NCI-H1417 treated with DMSO at 0.1 percent for 48 hours (cell line): Measurements from ENCODE around the gene MPL.
"Not testable (repeated sequence)": the region's sequence is repeated elsewhere in the genome, so short reads cannot be mapped to it uniquely, and the experiment has no call there.

Source experiments
- DNase-seq: peaks from one replicate; lab custom pipeline; 2025; lab: John Stamatoyannopoulos, UW

The MPL gene

GRCh38 chr1:43379476-43379875 lies 41.9 kb downstream of the MPL start:
- DNase-seq = no peak

- no peak for DNase-seq
Observed at GRCh38 chr1:43381612-43382011, 44.0 kb downstream of the MPL start.

DNA sequence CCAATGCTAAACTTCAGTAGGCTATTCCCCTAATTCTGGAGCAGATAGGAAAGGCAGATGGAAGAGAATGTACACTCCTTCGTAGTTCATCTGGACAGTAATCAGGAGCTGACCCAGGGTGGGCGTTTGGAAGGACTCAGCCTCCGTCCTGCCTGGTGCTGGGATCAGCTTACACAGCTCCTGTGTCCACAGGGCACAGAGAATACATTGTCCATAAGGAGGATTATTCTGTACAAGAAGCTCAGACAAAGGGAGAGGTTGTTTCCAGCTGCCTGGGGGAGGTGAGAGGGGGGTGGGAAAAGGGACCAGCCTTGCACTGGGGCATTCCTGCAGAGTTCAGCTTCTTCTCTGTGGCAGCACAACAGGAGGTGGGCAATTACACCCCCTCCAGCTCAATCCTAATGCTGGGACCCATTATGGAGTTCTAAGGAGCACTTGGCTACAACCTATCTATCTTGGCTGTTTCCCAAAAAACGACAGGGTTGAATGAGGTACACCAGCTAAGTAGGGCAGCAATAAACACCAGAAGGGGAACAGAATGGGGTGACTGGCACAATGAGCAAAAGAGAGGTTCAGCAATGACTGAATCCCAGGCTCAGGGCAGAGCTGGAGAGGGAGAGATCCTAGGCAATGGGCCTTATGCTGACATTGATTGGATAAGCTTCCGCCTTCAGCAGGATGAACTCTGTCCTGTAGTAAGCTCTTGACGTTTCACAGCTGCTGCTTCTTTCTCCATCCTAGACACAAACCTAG lies 44.6 kb downstream of the MPL start:
- DNase-seq = no peak

GRCh38 chr1:43383449-43383848 lies 45.8 kb downstream of the MPL start:
- DNase-seq = no peak

DNA sequence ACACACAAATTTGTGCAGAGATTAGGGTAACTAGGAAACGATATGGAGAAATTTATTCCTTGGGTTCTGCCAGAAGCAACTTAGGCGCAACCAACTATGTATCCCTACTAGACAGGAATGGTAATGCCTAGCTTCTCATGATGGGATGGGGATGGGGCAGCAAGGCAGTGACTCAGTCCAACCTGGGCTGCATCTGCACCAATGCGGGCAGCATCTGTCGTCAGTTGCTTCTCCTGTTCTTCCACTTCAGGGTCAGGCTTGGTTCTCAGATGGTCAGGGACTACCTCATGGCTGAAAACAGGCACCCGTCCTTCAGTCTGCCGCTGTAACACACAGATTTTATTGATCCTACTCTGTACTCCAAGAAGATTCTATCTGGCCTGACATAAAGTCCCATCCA lies 49.1 kb downstream of the MPL start:
- no peak for DNase-seq

DNA sequence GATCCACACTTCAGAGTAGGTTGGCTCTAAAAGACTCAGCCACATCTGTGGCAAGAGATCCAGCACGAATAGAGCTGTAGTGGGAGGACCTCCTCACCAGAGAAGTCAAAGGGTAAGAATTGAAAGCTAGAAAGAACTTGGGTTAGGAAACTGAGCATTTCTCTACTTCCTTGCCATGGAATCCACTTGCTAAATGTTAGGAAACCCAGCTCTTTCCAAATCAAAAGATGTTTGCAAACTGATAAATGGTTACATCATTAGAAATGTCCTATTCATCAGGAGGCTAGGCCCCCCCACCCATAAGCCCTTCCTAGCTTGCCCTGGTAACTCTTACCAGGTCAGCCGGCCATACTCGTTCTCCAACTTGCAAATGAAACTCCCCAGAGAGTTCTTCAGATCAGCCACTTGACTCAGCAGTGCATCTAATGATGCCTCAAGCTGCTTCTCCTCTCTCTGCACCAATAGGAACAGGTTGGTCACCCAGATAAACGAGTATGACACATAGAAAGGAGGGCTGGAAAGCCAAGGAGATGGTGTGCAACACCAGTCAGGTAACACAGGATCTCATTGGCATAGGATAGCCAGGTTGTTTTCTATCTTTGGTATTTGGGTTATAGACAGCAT lies 50.5 kb downstream of the MPL start:
- no peak for DNase-seq

DNA sequence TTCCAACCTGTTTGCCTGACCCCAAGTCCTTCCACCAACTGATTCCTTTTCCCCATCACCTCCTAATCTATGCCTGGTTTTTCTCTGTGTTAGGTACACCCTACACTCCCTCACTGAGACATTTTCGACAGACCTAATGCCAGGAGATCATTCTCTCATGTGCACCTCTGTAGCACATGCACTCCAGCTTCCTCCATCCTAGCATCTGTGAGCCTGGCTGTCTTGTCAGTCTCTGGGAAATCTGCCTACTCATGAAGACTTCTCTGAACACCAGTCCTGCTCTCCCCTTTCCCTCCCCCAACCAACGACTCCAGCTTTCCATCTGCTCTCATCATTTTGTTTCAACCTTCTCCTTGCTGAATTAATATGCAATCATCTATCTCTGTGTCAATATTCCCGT lies 51.0 kb downstream of the MPL start:
- DNase-seq = no peak

DNA sequence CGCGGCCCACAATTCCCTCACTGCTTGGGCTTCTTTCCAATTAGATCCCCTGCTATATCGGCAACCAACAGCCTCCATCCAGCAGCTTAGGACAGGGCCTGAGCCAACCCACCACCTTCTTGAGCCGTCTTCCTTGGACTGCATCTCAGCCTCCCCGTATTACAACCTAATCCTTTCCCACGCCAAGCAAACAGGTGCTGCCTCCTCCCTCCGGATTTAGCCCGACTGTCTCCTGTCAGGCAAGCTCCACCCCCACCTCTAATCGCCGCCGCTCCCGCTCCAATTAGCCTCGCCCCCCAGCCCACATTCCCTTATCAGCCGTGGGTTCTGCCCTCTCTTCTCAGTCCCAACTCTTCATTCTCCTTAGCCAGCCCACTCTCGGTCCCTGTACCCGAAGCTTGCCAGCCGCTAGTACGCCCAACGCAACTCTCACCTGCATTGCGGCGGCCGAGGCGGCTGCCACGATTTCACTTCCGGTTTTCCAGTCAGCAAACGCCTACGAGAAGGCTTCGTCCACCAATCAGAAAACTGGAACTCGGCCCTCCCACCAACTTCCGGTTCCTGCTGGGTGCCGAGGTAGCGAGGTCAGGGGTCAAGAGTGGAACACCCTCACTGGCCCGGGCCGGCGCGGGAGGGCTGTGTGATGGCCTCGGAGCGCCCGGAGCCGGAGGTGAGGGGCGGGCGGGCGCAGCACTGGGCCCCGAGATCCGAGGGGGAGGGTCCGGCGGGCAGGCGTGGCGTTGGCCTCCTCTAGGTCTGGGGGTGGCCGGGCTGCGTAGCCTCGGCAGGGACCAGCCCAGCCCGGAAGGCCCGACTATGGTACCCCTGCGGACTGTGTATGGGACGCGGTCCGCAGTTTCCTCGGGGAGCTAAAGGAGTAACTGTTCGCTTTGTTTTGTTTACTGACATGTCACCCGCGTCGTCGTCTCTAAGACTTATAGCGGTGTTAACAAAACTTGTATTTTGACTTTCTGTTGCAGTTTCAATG lies 52.0 kb downstream of the MPL start, which contains the start of the genes MED8 and SZT2:
Gene MED8 (minus strand): TSS at position 475 of the 988 bp plus-strand sequence. CDS start 36 bp downstream, at position 439.
Gene SZT2 (plus strand): TSS at position 574 of the 988 bp plus-strand sequence. CDS start 70 bp downstream, at position 644.
- DNase-seq = peak; percentile 76

DNA sequence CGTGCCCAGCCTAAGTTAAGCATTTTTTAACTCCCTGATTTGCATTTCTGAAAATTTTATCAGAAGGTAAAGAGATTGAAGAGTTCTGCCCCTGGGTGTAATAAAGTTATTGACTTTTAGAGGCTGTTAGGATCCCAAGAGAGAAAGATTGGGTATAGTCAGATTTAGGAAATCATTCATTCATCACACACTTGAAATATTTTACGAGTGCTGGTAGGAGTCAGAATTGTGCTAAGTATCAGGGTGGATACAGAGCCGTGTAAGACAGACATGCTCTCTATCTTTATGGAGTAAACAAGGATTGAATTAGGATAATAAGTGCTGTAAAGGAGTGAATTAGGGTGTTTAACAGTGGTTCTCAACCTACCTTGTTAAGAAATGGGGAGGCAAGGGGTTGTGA lies 55.1 kb downstream of the MPL start:
- DNase-seq = no peak

DNA sequence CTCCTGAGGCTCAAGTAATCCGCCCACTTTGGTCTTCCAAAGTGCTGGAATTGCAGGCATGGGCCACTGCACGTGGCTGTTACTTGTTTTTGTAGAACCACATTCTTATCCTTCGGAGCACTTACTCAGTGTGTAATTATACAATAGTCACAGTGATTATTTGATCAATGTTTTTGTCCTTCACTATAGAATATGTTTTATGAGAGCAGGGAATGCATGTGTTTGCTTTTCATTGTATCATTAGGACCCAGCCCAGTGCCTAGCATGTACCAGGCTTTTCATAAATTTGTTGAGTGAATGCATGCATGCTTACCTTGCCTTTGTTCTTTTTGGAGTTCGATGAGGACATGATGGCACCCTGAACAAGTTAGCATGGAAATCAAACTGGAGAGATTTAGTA lies 57.9 kb downstream of the MPL start:
- DNase-seq = no peak

- DNase-seq = no peak
Observed at GRCh38 chr1:43396059-43396458, 58.4 kb downstream of the MPL start.

DNA sequence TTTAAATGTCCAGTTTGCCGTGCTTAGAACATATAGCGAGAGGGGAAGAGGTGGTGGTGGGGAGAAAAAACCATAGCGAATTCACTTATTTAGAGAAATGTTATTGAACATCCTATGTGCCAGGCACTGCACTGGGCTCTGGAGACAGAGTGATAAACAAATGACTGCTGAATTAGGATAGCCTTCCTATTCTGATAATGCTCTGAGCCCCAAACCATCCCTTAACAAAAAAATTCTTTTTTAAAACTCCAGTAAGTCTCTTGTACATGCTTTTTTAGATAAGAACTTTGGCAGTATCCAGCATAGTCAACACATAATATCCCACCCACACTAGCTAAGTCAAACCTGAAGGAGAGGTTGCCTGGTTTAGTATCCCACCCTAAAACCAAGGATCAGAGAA lies 60.6 kb downstream of the MPL start:
- no peak for DNase-seq

GRCh38 chr1:43400441-43400840 lies 62.8 kb downstream of the MPL start:
- DNase-seq = not testable (repeated sequence)

GRCh38 chr1:43402089-43402865 lies 64.7 kb downstream of the MPL start:
- no peak for DNase-seq
